Keratinocyte (primary cell): Measurements from ENCODE around the gene OR4E2. TPM values are rescaled to one million over a fixed set of nuclear protein-coding genes. Genes with fewer than 3 reads are reported as not detected.

Experiments
- DNase-seq: peaks from one replicate; pipeline ENCODE4 v3.0.0-alpha.2; 2011; ENCODE audit warnings: low read depth, missing footprints, low spot score
- FAIRE-seq: peaks from 2 replicates; lab custom pipeline; 2011; peaks lifted over from hg19 to GRCh38; lab: Jason Lieb, UNC
- H2AFZ ChIP-seq: 2 replicates; pipeline ENCODE4 v1.6.0; 2012; ENCODE audit warnings: low read length, control low read depth, inconsistent platforms; ENCODE audit not compliant: control insufficient read depth
- H3K27ac ChIP-seq: 2 replicates; pipeline ENCODE4 v1.5.1; 2011; ENCODE audit warnings: low read length; ENCODE audit not compliant: control insufficient read depth, insufficient read depth
- H3K27me3 ChIP-seq: 3 replicates; pipeline ENCODE4 v1.6.0; 2011; ENCODE audit warnings: low read length; ENCODE audit not compliant: control insufficient read depth, insufficient read depth; ENCODE audit errors: extremely low read depth
- H3K36me3 ChIP-seq, 2 experiments: 2 replicates in 1 of 2; 3 replicates in 1 of 2; pipeline ENCODE4 v1.5.1; 2011; ENCODE audit warnings: low read length in 2 of 2, mild to moderate bottlenecking in 1 of 2; ENCODE audit not compliant: control insufficient read depth in 2 of 2, insufficient read depth in 2 of 2; ENCODE audit errors: extremely low read depth in 1 of 2
- H3K4me1 ChIP-seq: 3 replicates; pipeline ENCODE4 v1.5.1; 2011; ENCODE audit warnings: low read length; ENCODE audit not compliant: control insufficient read depth, insufficient read depth; ENCODE audit errors: extremely low read depth
- H3K4me2 ChIP-seq: 3 replicates; pipeline ENCODE4 v1.6.0; 2011; ENCODE audit warnings: low read depth, low read length; ENCODE audit not compliant: control insufficient read depth, insufficient read depth; ENCODE audit errors: extremely low read depth
- H3K4me3 ChIP-seq, 3 experiments: fragments of 200-600 bp in 1 of 3; sonication (generic) in 1 of 3; 2 replicates in 2 of 3; 3 replicates in 1 of 3; pipeline ENCODE4 v1.5.1; 2011 to 2016; ENCODE audit warnings: low read length in 3 of 3, mild to moderate bottlenecking in 3 of 3, control low read depth in 2 of 3, inconsistent platforms in 1 of 3, low read depth in 1 of 3, mixed read lengths in 1 of 3, mixed run types in 1 of 3, moderate library complexity in 1 of 3; ENCODE audit not compliant: control insufficient read depth in 2 of 3, insufficient read depth in 2 of 3; ENCODE audit errors: extremely low read depth in 1 of 3
- H3K79me2 ChIP-seq: 2 replicates; pipeline ENCODE4 v1.6.0; 2012; ENCODE audit warnings: low read length; ENCODE audit not compliant: control insufficient read depth, insufficient read depth
- H3K9ac ChIP-seq: 3 replicates; pipeline ENCODE4 v1.6.0; 2011; ENCODE audit warnings: low read length; ENCODE audit not compliant: control insufficient read depth, insufficient read depth; ENCODE audit errors: extremely low read depth
- H3K9me1 ChIP-seq: 3 replicates; pipeline ENCODE4 v1.6.0; 2011; ENCODE audit warnings: low read length; ENCODE audit not compliant: control insufficient read depth, insufficient read depth; ENCODE audit errors: extremely low read depth
- H3K9me3 ChIP-seq: 2 replicates; pipeline ENCODE4 v1.5.1; 2012; ENCODE audit warnings: low read depth, low read length; ENCODE audit not compliant: control insufficient read depth
- H4K20me1 ChIP-seq: 3 replicates; pipeline ENCODE4 v1.6.0; 2011; ENCODE audit warnings: low read length; ENCODE audit not compliant: control insufficient read depth, insufficient read depth; ENCODE audit errors: extremely low read depth
- EZH2 ChIP-seq: IDR thresholded peaks from one replicate; pipeline ENCODE4 v1.6.1; 2012; ENCODE audit warnings: inconsistent platforms, mild to moderate bottlenecking, low read length, moderate library complexity
- dilution Hi-C: fragments of 300-500 bp; cut with MboI; formaldehyde crosslinking; loops from one replicate; pipeline ENCODE4 v1.7.0; 2020; ENCODE audit warnings: low sequenced_read_pairs; ENCODE audit not compliant: extremely low pct_ligation_motif_present
- polyA plus RNA-seq, 5 experiments: library from polyadenylated mRNA; depleted of rRNA in 3 of 5; stranded (reverse) in 3 of 5; stranded (forward) in 1 of 5; unstranded in 1 of 5; fragments of >200 nt; gene quantifications; 1 replicate in 1 of 5; 2 replicates in 3 of 5; 3 replicates in 1 of 5; pipeline versions ENCODE4 v1.2.1 to v1.2.3, GENCODE V29; 2011 to 2012; ENCODE audit warnings: missing spikeins in 2 of 5, low read depth in 1 of 5, low replicate concordance in 1 of 5
- TF ChIP-seq, protein P1 (sequence below), 3 experiments: IDR thresholded peaks in 1 of 3; conservative IDR thresholded peaks in 1 of 3; optimal IDR thresholded peaks in 1 of 3; 2 replicates in 2 of 3; 3 replicates in 1 of 3; pipeline versions ENCODE3 to v1.5.1; 2011; ENCODE audit warnings: low read length in 3 of 3, mild to moderate bottlenecking in 3 of 3, moderate library complexity in 2 of 3, control low read depth in 1 of 3, inconsistent platforms in 1 of 3; ENCODE audit not compliant: insufficient read depth in 2 of 3; ENCODE audit errors: extremely low read depth in 1 of 3

The OR4E2 gene
- polyA plus RNA-seq, 1 donor (not counting 4 experiments of a cell fraction or from before 2014, with no cell fraction given): not detected

DNA sequence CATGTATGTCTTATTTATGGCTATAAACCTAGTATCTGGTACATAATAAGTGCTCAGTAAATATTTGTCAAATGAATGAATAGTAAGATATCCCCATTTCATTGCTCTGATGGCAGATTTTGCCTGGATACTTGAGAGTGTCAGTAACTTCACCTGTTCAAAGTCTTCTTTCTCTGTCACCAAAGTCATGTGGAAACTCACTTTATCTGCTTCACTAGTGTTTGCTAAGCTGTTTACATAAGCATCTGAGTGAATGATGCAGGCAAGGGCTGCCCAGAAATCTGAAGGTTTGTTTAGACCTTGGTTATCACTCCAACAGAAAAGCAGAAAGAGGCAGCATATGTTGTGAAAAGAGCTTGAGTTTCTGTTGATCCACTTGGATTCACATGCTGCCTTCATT is 15.6 kb downstream of the OR4E2 start:
- no peaks in the 10 kb centered on the region for H3K9me1 ChIP-seq
- DNase-seq: no peak
- H3K27me3 ChIP-seq: no peaks in the 10 kb centered on the region
- no peak overlapping the region for H3K4me2 ChIP-seq
- no peak overlapping the region for H2AFZ ChIP-seq
- dilution Hi-C loops: no loop called here
- no peaks in the 10 kb centered on the region for H4K20me1 ChIP-seq
- no peak overlapping the region for H3K9ac ChIP-seq
- no peak for FAIRE-seq
- H3K4me1 ChIP-seq: no peaks in the 10 kb centered on the region
- H3K36me3 ChIP-seq: no peaks in the 10 kb centered on the region
- H3K4me3 ChIP-seq: no peak overlapping the region
- no peaks in the 10 kb centered on the region for H3K9me3 ChIP-seq
- TF ChIP-seq, protein P1, sequence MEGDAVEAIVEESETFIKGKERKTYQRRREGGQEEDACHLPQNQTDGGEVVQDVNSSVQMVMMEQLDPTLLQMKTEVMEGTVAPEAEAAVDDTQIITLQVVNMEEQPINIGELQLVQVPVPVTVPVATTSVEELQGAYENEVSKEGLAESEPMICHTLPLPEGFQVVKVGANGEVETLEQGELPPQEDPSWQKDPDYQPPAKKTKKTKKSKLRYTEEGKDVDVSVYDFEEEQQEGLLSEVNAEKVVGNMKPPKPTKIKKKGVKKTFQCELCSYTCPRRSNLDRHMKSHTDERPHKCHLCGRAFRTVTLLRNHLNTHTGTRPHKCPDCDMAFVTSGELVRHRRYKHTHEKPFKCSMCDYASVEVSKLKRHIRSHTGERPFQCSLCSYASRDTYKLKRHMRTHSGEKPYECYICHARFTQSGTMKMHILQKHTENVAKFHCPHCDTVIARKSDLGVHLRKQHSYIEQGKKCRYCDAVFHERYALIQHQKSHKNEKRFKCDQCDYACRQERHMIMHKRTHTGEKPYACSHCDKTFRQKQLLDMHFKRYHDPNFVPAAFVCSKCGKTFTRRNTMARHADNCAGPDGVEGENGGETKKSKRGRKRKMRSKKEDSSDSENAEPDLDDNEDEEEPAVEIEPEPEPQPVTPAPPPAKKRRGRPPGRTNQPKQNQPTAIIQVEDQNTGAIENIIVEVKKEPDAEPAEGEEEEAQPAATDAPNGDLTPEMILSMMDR (optimal IDR thresholded peaks at IDR 0.05 in 1 of 3, IDR thresholded peaks at IDR 0.05 in 1 of 3, conservative IDR thresholded peaks at IDR 0.05 in 1 of 3; ENCODE audit: extremely low read depth in 1 of 3, insufficient read depth in 2 of 3, low read length in 3 of 3): no peak
- TF ChIP-seq EZH2: no peak
- H3K79me2 ChIP-seq: no peaks in the 10 kb centered on the region
- H3K27ac ChIP-seq: no peak overlapping the region

DNA sequence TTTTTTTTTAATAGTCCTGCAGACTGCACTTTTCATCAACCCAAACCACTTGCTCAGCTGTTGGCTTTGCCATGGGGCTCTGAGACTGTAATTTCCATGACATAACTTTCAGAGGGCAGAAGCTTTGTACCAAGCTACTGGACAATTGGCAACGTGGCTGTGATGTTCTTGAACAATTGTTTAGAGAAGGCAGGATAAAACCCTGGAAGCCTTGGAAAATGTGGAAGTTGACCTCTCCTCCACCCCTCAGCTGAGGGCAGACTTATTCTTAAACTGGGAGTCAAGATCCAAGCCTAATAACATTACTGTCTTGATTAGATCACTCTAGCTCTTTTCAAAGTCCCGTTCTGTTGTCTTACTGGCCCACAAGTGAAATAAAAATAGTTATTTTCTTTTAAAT is 17.7 kb downstream of the OR4E2 start:
- FAIRE-seq (no peak), DNase-seq (no peak)
- H3K27me3 ChIP-seq: no peaks in the 10 kb centered on the region
- H2AFZ ChIP-seq: no peak overlapping the region
- TF ChIP-seq EZH2: no peak
- TF ChIP-seq, protein P1 (optimal IDR thresholded peaks at IDR 0.05 in 1 of 3, IDR thresholded peaks at IDR 0.05 in 1 of 3, conservative IDR thresholded peaks at IDR 0.05 in 1 of 3; ENCODE audit: extremely low read depth in 1 of 3, insufficient read depth in 2 of 3, low read length in 3 of 3): no peak
- H3K9me3 ChIP-seq: no peaks in the 10 kb centered on the region
- no peaks in the 10 kb centered on the region for H3K4me1 ChIP-seq
- H3K4me2 ChIP-seq: no peak overlapping the region
- no peak overlapping the region for H3K9ac ChIP-seq
- H3K36me3 ChIP-seq: no peaks in the 10 kb centered on the region
- H3K27ac ChIP-seq: no peak overlapping the region
- no peaks in the 10 kb centered on the region for H3K9me1 ChIP-seq
- dilution Hi-C loops: no loop called here
- no peaks in the 10 kb centered on the region for H3K79me2 ChIP-seq
- H3K4me3 ChIP-seq: no peak overlapping the region
- H4K20me1 ChIP-seq: no peaks in the 10 kb centered on the region
